Glutamatergic neuron (in vitro differentiated cells): ENCODE results near the gene ZNF888. TPM values are rescaled to one million over a fixed set of nuclear protein-coding genes. Genes with fewer than 3 reads are reported as not detected.
A peak's percentile ranks its signal among the peaks of the same experiment; 100 is the strongest.
"Not testable (repeated sequence)": the region's sequence is repeated elsewhere in the genome, so short reads cannot be mapped to it uniquely, and the experiment has no call there.

Source experiments
- DNase-seq: peaks from one replicate; pipeline ENCODE4 v3.0.0; 2022
- H3K27ac Mint-ChIP-seq: one replicate; pipeline ENCODE4 v1.8.0; 2020; ENCODE audit warnings: mild to moderate bottlenecking, mixed read lengths, inconsistent platforms; ENCODE audit not compliant: unreplicated experiment
- H3K27me3 Mint-ChIP-seq: one replicate; pipeline ENCODE4 v1.8.0; 2020; ENCODE audit warnings: mild to moderate bottlenecking, moderate library complexity, mixed read lengths, inconsistent platforms; ENCODE audit not compliant: unreplicated experiment
- H3K36me3 Mint-ChIP-seq: one replicate; pipeline ENCODE4 v1.8.0; 2020; ENCODE audit warnings: mild to moderate bottlenecking, mixed read lengths, inconsistent platforms; ENCODE audit not compliant: unreplicated experiment
- H3K4me1 Mint-ChIP-seq: one replicate; pipeline ENCODE4 v1.8.0; 2020; ENCODE audit warnings: mild to moderate bottlenecking, low read depth, mixed read lengths, inconsistent platforms; ENCODE audit not compliant: unreplicated experiment
- H3K4me3 Mint-ChIP-seq: one replicate; pipeline ENCODE4 v1.8.0; 2020; ENCODE audit warnings: mild to moderate bottlenecking, mixed read lengths, inconsistent platforms; ENCODE audit not compliant: unreplicated experiment
- H3K9me3 Mint-ChIP-seq: one replicate; pipeline ENCODE4 v1.8.0; 2020; ENCODE audit warnings: mild to moderate bottlenecking, moderate library complexity, mixed read lengths, inconsistent platforms; ENCODE audit not compliant: unreplicated experiment
- CTCF ChIP-seq: fragments of 200-600 bp; sonication (generic); IDR thresholded peaks from one replicate; pipeline ENCODE4 v1.5.0; 2021; ENCODE audit not compliant: partially characterized antibody, unreplicated experiment
- total RNA-seq: library from RNA; stranded (reverse); fragmentation: NEBNext Ultra II Directional; extraction: Animal tissue kit (Norgen Biotek cat#: 25700); gene quantifications from one replicate; pipeline ENCODE4 v1.2.1, GENCODE V29; 2021; ENCODE audit not compliant: unreplicated experiment

ZNF888 gene
- total RNA-seq, 1 donor from 2014 or later: 3.8 TPM

GRCh38 chr19:52943884-52944643 lies 20.8 kb upstream of the ZNF888 start:
- no peak for TF ChIP-seq CTCF
- Mint-ChIP-seq H3K4me1 (peaks cover 6% of the 10 kb centered on the region), H3K9me3 (peaks cover 21% of the 10 kb centered on the region), H3K27me3 (peaks cover 5% of the 10 kb centered on the region), H3K4me3 (no peak overlapping the region), H3K27ac (no peak overlapping the region), H3K36me3 (peaks cover 9% of the 10 kb centered on the region)
- DNase-seq: no peak

GRCh38 chr19:52943134-52943883 lies 20.1 kb upstream of the ZNF888 start:
- peak overlapping the region; percentile 99 for H3K4me3 Mint-ChIP-seq
- H3K36me3 Mint-ChIP-seq: peaks cover 8% of the 10 kb centered on the region
- DNase-seq: no peak
- no peak for TF ChIP-seq CTCF
- H3K27ac Mint-ChIP-seq: peak overlapping the region; percentile 38
- peaks cover 21% of the 10 kb centered on the region for H3K9me3 Mint-ChIP-seq
- H3K27me3 Mint-ChIP-seq: peaks cover 5% of the 10 kb centered on the region
- peaks cover 6% of the 10 kb centered on the region for H3K4me1 Mint-ChIP-seq

- H3K9me3 Mint-ChIP-seq: peaks cover 17% of the 10 kb centered on the region
- TF ChIP-seq CTCF: no peak
- H3K36me3 Mint-ChIP-seq: peaks cover 3% of the 10 kb centered on the region
- peaks cover 6% of the 10 kb centered on the region for H3K4me1 Mint-ChIP-seq
- peak; percentile 92 for DNase-seq
- peaks cover 5% of the 10 kb centered on the region for H3K27me3 Mint-ChIP-seq
- peak overlapping the region; percentile 81 for H3K27ac Mint-ChIP-seq
- H3K4me3 Mint-ChIP-seq: peak overlapping the region; percentile 99
Measured at GRCh38 chr19:52942386-52943133, 19.3 kb upstream of the ZNF888 start.

GRCh38 chr19:52941941-52942385 lies 18.7 kb upstream of the ZNF888 start:
- no peaks in the 10 kb centered on the region for H3K36me3 Mint-ChIP-seq
- TF ChIP-seq CTCF: no peak
- H3K27me3 Mint-ChIP-seq: peaks cover 5% of the 10 kb centered on the region
- peak overlapping the region; percentile 99 for H3K4me3 Mint-ChIP-seq
- H3K4me1 Mint-ChIP-seq: peaks cover 6% of the 10 kb centered on the region
- H3K9me3 Mint-ChIP-seq: peaks cover 12% of the 10 kb centered on the region
- DNase-seq: peak; percentile 30
- H3K27ac Mint-ChIP-seq: peak overlapping the region; percentile 81

- not testable (repeated sequence) for DNase-seq, H3K4me1 Mint-ChIP-seq, H3K27me3 Mint-ChIP-seq, H3K36me3 Mint-ChIP-seq
- H3K9me3 Mint-ChIP-seq: peaks cover 11% of the 10 kb centered on the region
- H3K27ac Mint-ChIP-seq: peak overlapping the region; percentile 81
- H3K4me3 Mint-ChIP-seq: peak overlapping the region; percentile 99
Measured at GRCh38 chr19:52941523-52941922, 18.3 kb upstream of the ZNF888 start.

- not testable (repeated sequence) for H3K27ac Mint-ChIP-seq, H3K36me3 Mint-ChIP-seq, H3K27me3 Mint-ChIP-seq, H3K9me3 Mint-ChIP-seq, H3K4me1 Mint-ChIP-seq, H3K4me3 Mint-ChIP-seq, DNase-seq
Measured at GRCh38 chr19:52940905-52941304, 17.7 kb upstream of the ZNF888 start.
